HTERT RPE-1 (cell line): ENCODE results near the gene ANO4.
"Not testable (repeated sequence)": the region's sequence is repeated elsewhere in the genome, so short reads cannot be mapped to it uniquely, and the experiment has no call there.

ENCODE experiments used
- in situ Hi-C: fragments of 300-500 bp; cut with MboI; formaldehyde crosslinking; loops from 4 replicates; pipeline ENCODE4 v1.14.3; 2020; ENCODE audit warnings: low sequenced_read_pairs

Gene ANO4

GRCh38 chr12:101027816-101028215, 233.2 kb downstream of the ANO4 start:
- in situ Hi-C loops, result no loop called here

GRCh38 chr12:101038289-101038871, 243.8 kb downstream of the ANO4 start:
- in situ Hi-C loops, result no loop called here

DNA sequence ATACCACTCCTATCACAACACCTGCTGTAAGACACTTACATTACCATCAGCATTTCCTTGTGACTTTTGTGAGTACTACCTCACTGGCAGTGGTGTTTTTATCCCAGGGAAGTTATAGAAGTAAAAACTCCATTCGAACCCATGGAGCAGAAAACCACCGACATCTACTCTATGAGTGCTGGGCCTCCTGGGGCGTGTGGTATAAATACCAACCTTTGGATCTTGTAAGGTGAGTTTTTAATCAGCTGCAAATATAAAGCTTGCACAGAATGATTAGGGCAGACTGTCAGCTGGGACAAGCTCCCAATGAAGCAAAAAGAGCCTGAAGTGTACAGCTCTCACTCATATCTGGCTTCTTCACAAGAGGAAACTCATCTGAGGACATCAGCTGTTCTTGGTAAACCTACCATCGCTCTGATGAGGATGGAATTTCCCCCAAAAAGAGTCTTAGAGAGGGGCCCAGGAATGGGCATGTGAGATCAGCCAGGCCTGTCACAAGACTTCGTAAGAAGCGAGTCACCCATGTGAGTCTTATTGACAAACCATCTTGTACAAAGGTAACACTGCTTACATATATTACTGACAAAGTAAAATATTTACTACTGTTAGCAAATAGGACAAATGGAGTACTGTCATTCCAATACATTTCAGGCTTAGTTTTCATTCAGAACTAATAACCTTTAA, 245.4 kb downstream of the ANO4 start:
- in situ Hi-C loops, result no loop called here

- in situ Hi-C loops, result no loop called here
Measured at GRCh38 chr12:101040936-101041335, 246.4 kb downstream of the ANO4 start.

DNA sequence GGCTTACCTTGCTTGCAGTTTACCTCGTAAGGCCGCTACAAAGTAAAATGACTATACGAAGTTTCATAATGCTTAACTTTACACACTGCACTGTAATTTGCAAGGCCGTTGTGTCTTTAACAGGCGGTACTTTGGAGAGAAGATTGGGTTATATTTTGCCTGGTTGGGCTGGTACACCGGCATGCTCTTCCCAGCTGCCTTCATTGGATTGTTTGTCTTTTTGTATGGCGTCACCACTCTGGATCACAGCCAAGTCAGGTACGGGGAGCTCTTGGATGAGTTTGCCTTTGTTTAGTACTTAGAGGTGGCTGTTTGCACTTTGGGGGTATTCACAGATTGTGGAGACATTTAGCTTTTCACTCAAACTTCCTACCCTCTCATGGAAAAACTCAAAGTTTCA, 247.6 kb downstream of the ANO4 start:
- in situ Hi-C loops, result no loop called here

DNA sequence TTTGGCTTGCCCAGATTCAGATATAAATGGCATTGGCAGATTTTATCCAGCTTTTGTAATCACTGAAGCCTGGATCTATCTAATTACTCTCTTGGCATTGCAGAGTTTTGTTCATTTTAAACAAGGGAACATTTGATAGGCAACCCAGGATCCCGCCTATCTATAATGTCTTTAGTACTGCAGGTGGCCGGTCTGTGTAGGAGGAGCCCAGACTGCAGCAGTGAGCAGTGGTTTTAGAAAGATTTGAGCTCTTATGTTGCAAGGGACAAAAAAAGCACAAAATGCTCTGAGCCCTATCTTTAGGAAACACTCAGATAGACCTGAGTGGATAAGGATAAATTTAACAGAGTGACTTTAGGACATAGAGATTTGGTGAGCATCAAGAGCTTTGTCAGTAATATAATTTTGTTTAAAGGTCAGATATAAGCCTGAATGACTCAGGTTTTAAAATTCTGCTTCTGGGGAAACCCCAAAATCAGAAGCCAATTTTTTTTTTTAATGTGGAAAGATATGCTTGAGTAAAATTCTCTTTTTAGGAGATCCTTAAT, 250.0 kb downstream of the ANO4 start:
- in situ Hi-C loops, result no loop called here

- in situ Hi-C loops, result no loop called here
Measured at GRCh38 chr12:101045486-101046464, 251.2 kb downstream of the ANO4 start.

- in situ Hi-C loops, result no loop called here
Measured at GRCh38 chr12:101047652-101048051, 253.1 kb downstream of the ANO4 start.

- in situ Hi-C loops, result no loop called here
Measured at GRCh38 chr12:101050631-101051030, 256.1 kb downstream of the ANO4 start.

DNA sequence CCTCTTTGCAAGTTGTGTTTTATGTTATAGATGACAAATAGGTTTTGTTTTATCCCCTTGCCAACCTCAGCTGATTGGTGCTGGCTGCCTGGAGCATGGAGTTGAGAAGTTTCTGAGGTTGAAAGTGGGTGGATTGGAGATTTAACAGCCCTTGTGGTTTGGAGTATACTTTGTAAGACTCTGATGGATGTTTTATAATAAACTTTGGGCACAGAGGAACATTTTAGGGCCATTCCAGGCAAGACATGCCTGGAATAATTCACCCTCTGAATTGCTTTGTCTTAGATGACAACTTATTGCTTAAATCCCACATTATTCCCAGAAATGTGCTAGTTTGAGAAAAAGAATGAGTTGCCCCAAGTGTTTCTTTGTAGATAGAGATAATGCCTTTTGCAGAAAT, 256.6 kb downstream of the ANO4 start:
- in situ Hi-C loops, result no loop called here

- in situ Hi-C loops, result no loop called here
Measured at GRCh38 chr12:101051901-101052550, 257.4 kb downstream of the ANO4 start.

- in situ Hi-C loops, result no loop called here
Measured at GRCh38 chr12:101053203-101053602, 258.6 kb downstream of the ANO4 start.

- in situ Hi-C loops, result no loop called here
Measured at GRCh38 chr12:101055940-101056339, 261.4 kb downstream of the ANO4 start.

DNA sequence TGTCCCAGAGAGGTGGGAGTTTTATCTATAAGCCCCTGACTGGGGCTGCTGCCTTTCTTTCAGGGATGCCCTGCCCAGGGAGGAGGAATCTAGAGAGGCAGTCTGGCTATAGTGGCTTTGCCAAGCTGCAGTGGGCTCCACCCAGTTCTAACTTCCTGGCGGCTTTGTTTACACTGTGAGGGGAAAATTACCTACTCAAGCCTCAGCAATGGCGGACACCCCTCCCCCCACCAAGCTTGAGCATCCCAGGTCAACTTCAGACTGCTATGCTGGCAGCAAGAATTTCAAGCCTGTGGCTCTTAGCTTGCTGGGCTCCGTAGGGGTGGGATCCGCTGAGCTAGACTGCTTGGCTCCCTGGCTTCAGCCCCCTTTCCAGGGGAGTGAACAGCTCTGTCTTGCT, 267.9 kb downstream of the ANO4 start:
- in situ Hi-C loops, result not testable (repeated sequence)

DNA sequence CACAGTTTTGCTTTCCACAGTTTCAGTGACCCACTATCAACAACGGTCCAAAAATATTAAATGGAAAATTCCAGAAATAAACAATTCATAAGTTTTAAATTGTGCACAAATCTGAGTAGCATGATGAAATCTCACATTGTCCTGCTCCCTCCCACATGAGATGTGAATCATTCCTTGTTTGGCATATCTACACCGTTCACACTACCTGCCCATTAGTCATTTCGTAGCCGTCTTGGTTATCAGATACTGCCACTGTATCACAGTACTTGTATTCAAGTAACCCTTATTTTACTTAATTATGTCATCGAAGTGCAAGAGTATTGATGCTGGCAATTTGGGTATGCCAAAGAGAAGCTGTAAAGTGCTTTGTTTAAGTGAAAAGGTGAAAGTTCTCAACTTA, 270.1 kb downstream of the ANO4 start:
- in situ Hi-C loops, result no loop called here

- in situ Hi-C loops, result no loop called here
Measured at GRCh38 chr12:101066489-101066888, 271.9 kb downstream of the ANO4 start.

- in situ Hi-C loops, result no loop called here
Measured at GRCh38 chr12:101068402-101068801, 273.8 kb downstream of the ANO4 start.

DNA sequence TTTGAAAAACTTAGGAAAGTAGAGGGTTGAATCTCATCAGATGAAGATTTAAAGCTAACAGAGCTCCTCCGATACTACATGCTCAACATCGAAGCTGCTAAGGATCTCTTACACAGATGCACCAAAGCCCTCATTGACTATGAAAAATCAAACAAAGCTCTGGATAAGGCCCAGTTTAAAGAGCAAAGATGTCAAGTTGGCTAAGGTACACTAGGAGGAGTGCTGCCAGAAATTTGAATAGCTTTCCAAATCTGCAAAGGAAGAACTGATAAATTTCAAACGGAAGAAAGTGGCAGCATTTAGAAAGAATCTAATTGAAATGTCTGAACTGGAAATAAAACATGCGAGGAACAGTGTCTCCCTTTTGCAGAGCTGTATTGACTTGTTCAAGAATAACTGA, 274.3 kb downstream of the ANO4 start:
- in situ Hi-C loops, result no loop called here

DNA sequence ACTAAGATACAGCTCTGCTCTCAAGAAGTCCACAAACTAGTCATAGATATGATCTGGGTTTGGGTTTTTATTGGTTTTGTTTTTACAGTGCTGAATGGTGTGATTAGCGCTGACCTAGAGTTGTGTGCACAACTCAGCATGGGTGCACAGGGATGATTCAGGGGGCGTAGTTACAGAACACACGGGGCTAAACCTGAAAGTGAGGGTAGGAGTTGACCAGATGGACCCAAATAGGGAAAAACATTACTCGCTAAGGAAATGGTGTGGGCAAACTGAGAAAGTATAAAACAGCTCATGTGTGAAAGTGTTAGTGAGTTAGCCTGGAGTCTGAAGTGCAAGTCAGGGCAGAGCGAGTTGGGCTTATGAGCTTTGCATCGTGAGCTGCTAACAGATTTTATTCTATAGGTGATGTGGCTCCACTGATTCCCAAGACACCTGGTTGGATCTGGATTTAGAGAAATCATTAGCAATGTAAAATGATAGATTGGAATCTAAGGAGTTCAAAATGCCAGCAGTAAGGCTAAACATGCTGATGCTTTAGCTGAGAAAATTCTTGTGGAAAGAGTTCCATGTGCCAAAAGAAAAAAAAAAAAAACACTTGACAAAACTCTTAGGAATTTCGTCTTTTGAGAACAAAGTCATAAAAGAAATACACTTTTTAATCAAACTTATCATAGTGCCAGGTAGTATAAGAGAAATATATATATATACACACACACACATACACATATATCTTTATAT, 280.5 kb downstream of the ANO4 start:
- in situ Hi-C loops, result no loop called here

- in situ Hi-C loops, result no loop called here
Measured at GRCh38 chr12:101076921-101077320, 282.3 kb downstream of the ANO4 start.
